ENCODE data around the gene GAS5.
A peak's percentile ranks its signal among the peaks of the same experiment; 100 is the strongest.

Gene GAS5

DNA sequence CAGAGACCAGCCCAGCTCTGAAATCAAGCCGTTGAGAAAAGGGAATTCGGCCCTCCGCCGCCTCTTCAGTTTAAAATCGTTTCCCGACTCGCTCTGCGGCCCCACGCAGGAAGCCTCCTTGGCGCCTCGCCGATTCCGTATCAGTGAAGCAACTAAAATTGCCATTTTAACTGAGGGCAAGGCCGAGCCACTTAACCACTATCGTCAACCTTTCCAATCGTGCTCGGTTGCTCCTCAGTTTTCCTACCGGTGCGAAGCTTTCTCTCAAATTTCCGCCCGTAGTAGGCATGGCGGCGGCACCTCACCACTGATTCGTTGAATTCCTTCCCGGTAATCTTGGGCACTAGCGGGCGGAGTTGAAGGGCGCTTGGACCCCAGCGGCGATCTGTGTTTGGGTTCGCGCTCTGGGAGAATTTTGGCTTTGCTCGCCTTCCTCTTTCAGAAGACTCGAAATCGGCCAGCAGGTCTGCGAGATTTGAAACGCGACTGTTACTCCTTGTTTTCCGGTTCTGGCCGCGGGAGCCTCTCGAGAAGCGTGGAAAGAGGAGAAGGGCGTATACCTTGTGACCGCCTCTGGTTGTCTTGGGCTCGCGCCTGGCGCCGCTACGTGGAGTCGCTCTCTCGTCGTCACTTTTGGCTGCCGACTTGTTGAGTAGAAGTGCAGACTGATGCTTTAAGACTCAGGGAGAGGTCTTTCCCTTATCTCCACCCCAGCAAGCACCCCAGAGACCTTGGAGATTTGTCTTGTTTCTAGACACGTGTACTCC is 43.3 kb downstream of the GAS5 start, which contains the start of the genes CENPL and DARS2:
Gene CENPL (minus strand): TSS at position 569 of the 767 bp plus-strand sequence. CDS start 13,584 bp downstream, outside the sequence.
Gene DARS2 (plus strand): TSS at position 359 of the 767 bp plus-strand sequence. CDS start 557 bp downstream, outside the sequence.
- peak; percentile 72 for DNase-seq (ENCODE audit: low read depth, low spot score)

- DNase-seq (ENCODE audit: low read depth, low spot score): no peak
These were observed 43.9 kb downstream of the GAS5 start for GRCh38 chr1:173823781-173824314.

DNA sequence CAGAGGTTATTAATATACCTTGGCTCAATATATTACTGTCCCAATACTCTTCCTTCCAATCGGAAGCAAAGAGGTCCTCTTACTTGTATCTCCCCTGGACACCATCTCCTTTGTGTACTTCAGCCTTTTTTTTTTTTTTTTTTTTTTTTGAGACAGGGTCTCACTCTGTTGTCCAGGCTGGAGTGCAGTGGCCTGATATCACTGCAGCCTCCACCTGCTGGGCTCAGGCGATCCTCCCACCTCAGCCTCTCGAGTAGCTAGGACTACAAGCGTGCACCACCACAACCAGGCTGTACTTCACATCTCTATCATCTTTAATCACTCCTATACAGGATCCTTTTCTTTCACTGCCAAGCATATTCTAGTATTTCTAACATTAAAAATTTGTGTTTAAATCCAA is 46.1 kb downstream of the GAS5 start:
- DNase-seq (ENCODE audit: low read depth, low spot score): no peak

GRCh38 chr1:173818459-173818858 is 49.3 kb downstream of the GAS5 start:
- DNase-seq (ENCODE audit: low read depth, low spot score): no peak
